ENCODE measurements around the gene ZMIZ1.

- no peak for TF ChIP-seq CTCF (IDR thresholded peaks at IDR 0.05)
- TF ChIP-seq POLR2A (IDR thresholded peaks at IDR 0.05), result no peak
- TF ChIP-seq EP300 (IDR thresholded peaks at IDR 0.05), result no peak
Measured at GRCh38 chr10:79103129-79103528, 34.4 kb downstream of the ZMIZ1 start.
